Measurements from ENCODE around the gene CPEB3.
"Not testable (repeated sequence)": the region's sequence is repeated elsewhere in the genome, so short reads cannot be mapped to it uniquely, and the experiment has no call there.

CPEB3 gene

DNA sequence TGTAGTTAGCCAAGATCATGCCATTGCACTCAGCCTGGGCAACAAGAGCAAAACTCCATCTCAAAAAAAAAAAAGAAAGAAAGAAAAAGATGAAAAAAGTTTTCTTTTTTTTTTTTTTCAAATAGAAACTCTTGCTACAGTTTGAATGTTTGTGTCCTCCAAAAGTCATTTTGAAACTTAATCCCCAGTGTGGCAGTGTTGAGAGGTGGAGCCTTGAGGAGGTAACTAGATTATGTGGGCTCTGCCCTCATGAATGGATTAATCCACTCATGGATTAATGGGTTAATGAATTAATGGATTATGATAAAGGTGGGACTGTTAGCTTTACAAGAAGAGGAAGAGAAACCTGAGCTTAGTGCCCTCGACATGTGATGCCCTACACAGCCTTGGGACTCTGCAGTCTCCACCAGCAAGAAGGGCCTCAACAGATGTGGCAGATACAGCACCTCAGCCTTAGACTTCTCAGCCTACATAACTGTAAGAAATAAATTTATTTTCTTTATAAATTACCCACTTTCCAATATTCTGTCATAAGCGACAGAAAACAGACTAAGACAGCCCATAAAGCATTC, 25.1 kb downstream of the CPEB3 start:
- no peak for DNase-seq

DNA sequence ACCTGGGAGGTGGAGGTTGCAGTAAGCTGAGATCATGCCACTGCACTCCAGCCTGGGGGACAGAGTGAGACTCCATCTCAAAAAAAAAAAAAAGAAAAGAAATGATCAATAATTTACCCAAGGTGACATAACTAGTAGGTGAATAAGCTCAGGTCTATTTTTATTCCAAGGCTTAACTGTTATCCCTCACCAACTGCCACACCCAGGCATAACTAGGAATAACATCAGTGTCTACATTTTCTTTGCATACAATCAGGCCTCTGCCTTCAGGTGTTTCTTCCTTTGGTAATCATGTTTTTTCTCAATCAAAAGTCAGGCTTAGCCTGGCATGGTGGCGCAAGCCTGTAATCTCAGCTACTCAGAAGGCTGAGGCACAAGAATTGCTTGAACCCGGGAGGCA, 26.6 kb downstream of the CPEB3 start:
- no peak for DNase-seq

DNA sequence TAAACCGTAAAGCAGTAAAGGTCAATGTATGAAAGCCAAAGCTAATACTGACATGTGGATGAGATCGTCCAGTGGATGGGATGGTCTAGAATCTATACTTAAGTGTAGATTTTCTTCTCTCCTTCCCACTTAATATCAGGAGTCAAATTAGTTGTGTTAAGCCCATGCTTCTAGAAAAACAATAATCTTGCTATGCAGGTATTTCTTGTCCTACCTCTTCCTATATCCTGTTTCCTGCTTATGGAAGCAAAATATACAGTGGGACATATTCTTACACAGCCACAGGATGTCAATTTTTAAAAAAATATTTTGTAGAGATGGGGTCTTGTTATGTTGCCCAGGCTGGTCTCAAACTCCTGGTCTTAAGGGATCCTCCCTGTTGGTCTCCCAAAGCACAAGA, 27.5 kb downstream of the CPEB3 start:
- no peak for DNase-seq

DNA sequence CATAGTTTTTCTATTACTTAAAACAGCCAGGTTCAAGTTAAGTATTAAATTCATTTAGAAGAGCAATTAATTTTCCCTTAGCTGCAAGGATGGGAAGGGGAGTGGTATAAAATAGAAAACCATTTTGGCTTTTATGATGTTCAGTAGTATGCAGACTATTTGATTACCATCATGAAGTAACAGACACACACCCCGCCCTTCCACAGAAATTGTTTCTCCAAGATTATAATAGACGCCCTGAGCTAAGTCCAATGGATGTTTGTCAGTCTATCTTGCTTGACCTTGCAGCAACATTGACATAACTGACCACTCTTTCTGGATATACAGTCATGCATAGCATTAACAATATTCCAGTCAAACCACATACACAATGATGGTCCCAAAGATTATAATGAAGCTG, 42.3 kb downstream of the CPEB3 start:
- no peak for DNase-seq

DNA sequence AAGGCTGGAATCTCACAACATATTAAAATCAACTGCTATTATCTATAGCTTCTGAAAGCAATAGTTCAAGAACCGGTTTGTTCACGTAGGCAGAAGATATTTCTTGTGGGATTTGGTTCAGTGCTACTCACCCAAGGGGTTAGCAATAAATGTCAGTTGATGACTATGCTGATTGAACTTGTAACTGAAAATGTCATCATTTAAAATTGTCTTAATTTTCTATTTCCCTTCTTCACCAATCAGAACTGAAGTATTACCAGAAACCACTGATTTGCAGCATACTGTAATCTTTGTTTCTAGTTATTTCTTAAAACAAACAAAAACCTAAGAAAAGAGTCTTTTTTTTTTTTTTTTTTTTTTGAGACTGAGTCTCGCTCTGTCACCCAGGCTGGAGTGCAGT, 46.1 kb downstream of the CPEB3 start:
- no peak for DNase-seq

DNA sequence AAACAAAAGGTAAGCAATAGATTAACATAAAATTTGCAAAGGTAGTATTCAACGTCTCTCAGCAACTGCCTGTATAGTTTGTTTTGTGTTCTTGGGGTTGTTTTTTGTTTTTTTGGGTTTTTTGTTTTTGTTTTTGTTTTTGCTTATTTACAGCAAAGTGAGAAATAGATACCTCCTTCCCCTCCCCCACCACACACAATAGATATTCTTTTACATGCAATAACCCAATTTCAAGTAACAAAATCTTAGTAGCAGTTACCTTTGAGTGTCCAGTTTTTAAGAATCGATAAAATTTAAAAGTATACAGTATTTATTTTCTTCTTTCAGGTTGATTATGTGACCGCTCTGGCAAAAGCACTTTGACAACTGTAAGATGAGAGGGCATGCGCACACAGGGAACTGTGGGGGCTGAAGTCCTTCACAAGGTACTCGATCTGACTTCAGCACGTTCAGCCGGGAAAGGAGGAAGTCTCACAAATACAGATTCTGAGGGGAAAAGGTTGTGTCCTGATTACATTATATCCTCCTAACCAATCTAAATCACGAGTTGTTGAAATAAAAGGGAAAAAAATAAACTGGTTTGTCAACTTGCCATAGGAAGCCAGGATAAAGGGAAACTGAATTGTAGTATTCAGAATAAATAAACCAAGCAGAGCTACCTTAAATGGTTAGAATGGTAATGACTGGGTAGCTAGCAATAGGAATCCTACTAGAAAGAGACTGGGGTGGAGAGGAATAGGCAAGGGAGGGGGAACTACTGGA, 47.8 kb downstream of the CPEB3 start:
- peak; percentile 65 for DNase-seq

DNA sequence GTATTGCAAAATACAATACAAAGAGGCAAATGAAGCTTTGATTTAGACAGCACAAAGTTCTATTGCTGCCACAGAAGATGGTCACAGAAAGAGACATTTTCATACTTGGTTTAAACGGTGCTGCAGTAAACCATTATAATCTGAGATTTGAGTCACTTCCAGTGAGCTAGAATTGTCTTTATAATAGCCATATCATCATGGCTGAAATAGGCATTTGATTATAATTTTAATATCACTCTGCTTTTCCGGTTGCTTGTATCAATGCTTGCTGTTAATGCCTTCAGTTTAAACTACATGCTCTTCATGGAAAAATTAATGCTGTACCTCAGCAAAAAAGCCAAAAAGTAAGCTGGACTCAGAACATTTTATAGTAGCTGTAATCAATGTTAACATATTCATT, 48.5 kb downstream of the CPEB3 start:
- no peak for DNase-seq

DNA sequence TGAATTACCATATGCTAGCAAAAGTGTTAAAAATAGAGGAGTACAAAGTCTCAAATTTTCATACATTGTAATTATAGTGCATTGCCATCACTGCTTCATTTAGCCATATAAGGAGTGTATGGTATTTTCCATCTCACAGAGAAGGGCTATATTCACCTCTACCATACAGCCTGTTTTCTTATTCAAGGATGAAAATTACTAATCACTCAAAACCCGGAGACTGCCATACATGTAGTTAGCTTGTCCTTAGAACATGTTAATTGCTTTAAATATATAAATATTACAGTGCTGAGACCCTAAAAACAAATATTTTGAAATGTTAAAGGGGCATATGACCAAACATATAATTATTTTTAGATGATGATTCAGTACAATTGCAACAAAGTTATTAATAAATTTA, 49.4 kb downstream of the CPEB3 start:
- no peak for DNase-seq

DNA sequence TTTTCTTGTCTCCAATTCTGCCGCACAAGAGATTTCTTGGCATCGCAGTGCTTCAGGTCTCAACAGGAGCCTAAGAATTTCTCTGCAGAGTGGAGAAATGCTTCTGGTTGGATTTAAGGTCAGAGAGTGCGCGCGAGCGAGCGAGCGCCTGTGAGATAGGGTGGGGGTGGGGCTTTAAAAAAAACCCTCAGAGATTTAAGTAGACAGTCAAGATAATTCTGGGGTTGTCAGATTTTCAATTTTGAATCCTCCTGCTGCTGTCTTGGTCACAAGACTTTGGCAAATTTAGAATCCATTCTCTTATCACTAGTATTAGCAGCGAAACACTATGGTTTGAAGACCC, 49.7 kb downstream of the CPEB3 start:
- no peak for DNase-seq

DNA sequence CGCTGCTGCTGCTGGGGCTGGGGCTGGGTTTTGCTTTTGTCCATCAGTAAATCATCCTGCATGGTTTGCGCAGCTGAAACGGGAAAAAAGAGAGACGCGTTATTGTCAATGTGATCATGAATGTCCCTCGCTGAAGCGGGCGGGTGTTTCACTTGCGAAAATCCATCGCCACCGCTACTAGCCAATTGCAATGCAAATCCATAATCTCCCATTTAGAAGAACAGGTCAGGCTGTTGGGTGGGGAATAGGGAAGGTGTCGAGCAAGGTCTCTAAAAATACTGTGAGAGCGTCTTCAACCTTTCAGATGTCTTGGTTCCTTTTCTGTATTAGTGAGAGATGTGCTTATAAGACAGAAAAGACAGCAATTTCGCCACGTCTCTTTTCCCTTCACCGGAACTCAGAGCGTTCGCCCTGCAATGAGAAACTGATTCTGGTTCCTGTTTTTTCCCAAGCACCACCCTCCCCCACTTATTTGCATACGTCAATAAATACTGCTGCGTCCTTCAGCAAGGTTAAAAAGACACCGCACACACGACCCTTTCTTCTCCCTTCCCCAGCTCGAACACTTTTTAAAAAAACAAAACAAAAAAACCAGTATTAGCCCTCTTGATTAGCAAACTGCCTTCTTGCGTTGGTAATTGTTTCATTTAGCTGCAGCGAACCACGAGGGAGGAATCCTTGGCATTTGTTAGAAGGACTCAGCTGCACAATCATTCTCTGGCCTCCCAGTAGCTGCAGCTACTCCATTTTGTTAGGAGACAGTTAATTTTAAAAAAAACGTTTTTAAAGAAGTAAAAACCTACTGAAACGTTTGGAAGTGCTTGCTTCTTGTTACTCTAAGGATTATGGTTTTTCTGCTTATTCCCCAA, 50.4 kb downstream of the CPEB3 start:
- peak; percentile 60 for DNase-seq

DNA sequence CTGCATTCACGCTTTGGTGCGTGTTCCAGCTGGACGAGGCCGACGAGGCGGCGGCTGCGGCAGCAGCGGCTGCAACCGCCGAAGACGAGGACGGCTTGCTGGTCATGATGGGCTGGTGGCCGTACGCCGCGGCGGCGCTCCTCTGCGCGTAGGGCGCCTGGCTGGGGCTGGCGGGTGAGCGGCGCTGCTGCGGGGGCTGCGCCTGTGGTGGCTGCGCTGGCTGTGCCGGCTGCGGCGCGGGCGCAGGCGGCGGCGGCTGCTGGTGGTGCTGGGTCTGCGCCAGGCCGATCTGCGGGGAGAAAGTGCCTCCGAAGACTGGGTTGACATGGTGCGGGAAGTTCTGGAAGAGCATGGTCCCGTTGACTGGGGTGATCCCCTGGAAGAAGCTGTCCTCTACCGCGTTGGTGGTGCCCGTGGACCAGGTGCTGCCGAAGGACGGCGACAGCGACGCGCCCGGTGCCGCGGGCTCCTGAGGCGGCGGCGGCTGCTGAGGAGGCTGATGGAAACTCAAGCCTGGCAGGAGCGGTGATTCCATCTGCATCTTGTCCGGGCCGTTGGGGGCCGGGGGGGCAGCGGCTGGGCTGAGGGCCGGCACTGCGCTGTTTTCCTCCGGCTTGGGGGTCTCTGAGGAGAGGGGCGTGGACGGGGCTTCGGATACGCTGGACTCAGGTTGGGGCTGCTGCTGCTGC, 51.1 kb downstream of the CPEB3 start:
- peak; percentile 25 for DNase-seq

DNA sequence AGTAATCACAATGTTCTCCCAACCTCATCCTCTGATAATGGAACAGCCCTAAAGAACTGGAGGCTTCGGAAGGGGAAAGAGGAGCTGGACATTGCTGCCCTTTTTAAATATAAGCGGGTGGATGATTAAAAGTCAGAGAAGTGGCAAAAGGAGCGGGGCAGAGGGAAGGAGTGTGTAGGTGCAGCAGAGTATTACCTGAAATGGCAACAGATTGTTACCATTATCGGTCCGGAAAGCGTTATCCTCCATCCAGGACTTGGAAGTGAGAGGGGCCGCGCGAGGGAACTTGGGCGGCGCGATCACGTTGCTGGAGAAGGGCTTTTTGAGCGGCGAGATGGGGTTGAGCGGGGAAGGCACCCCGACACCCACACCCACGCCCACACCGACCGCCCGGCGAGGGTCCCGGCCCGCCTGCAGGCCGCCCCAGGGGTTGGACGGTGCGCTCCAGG, 51.7 kb downstream of the CPEB3 start:
- no peak for DNase-seq

DNA sequence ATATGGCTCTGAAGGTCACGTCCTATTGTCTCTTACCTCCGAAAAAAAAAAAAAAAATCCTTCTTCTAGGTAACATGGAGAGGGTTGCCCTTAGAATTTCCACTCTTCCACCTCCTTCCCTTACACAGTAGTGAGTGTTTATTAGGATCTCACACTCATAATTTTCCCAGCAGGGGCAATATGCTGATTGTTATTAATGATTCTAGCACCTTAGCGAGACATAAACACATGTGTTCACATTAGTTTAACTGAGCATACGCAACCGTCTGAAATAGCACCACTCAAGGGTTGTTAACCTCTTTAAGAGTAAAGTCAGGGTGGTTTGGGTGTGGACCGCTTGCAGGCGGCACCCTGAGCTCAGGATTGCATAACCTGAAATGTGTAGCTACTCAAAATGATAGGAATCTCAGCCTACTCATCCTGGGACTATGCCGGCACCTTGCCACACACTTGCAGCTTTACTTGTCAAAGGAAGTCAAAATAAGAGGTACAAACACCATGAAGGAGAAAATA, 52.2 kb downstream of the CPEB3 start:
- peak; percentile 80 for DNase-seq

DNA sequence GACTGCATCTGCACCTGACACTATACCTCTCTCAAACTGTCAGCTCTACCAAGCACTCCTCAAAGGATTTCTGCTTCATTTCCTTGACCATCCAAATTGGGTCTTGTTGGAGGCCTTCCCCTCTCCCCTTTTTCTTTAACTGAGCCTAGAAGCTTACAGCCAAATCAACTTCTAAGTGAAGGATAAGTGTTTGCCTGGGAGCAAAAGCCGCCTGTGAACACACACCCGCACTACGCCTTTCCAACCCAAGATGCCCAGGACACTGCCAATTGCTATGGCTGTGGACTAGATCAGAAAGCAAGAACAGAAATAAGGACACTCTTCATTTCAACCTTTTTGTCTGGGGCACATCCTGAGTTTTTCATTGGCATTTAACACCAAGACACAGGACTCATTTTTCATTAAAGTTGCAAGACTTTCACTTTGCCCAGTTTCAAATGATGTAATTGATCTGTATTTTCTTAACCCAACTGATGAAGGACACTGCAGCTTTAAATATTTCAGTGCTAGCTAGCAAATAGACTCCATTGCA, 52.8 kb downstream of the CPEB3 start:
- DNase-seq: no peak

DNA sequence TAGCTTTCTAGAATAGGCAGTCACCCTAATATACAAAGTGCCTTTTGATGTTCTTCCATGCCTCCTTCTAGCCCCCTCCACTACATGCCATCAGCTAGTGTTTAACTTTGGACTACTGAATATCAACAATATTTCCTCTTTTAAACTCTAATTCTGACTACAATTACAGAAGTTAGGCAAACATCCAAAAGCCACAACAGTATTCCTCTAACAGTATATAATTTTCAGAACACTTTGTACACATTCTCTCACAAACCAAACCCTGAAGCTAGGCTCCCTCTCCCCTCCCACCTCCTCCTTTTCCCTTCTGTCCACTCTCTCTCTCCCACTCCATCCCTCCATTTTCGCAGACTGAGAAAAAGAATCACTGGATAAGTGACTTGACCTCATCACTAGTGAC, 59.7 kb downstream of the CPEB3 start:
- no peak for DNase-seq

DNA sequence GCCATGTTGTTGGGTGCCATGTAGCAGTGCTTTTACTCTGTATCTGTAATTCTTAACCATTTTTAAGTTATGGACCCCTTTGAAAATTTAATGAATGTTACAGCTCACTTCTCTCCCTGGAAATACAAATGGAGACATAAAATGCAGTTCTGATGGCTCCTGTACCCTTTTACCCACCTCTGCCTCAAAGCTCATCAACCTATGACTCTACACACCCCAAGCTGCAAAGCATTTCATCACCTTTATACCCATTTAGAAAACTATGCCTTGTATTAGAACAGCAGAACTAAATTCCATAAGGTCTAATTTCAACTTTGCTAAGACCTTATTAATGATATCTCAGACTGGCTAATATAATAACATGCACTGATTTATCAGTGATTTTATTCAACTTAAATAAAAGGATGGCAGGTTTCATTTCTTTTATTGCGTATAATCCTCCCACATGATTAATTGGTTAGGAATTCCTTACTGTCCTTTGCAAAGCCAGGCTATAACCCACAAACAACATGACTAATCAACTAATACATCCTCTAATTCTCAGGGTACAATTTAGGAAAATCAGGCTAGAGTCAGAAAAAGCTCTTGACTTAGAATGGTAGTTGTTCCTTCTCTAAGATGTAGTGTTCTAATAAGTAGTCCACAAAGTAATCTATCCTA, 68.1 kb downstream of the CPEB3 start:
- DNase-seq: peak; percentile 87

DNA sequence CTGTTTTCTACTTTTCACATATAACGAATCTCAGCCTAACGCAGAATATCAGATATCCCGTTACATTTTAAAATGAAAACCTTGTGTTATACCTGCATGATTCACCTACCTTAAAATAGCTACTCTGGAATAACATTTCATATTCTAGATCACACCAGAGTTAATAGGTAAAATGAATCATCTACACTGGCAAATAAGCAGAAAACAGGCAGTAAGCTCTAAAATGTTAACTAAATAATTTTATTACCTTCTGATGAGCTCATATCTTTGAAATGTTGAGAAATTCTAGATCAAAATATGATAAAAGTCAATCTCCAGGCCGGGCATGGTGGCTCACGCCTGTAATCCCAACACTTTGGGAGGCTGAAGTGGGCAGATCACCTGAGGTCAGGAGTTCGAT, 71.3 kb downstream of the CPEB3 start:
- no peak for DNase-seq

DNA sequence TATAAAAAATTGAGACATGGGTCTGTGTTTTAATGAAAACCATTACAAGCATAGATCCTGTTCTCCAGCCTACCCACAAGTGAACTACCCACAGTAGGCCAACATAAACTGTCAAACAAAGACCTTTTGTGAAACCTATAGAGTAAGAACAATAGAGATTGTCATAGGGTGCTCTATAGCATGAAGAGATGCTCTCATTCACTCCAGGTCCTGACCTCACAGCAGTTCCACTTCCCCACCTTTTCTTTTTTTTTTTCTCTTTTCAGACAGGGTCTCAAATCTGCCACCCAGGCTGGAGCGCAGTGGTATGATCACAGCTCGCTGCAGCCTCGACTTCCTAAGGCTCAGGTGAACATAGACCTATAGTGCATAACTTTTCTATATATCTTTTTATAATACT, 72.3 kb downstream of the CPEB3 start:
- no peak for DNase-seq

DNA sequence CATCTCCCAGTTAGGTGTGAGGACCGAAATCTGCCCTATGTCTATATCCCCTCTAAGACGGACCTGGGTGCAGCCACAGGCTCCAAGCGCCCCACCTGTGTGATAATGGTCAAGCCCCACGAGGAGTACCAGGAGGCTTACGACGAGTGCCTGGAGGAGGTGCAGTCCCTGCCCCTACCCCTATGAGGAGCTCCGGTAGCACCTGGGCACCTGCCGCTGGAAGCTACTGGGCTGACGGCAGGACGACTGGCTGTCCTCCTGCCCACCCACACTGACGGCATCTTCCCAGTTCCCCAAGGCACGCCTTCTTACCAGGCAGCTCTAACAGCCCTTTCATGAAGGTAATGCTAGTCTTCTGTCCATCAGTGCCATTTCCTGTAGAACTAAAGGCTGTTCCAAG, 74.3 kb downstream of the CPEB3 start:
- not testable (repeated sequence) for DNase-seq

DNA sequence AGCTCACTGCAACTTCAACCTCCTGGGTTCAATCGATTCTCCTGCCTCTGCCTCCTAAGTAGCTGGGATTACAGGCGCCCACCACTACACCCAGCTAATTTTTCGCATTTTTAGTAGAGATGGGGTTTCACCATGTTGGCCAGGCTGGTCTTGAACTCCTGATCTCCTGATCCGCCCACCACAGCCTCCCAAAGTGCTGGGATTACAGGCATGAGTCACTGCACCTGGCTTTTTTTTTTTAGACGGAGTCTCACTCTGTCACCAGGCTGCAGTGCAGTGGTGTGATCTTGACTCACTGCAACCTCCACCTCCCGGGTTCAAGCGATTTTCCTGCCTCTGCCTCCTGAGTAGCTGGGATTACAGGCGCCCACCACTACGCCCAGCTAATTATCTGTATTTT, 75.7 kb downstream of the CPEB3 start:
- DNase-seq: not testable (repeated sequence)

DNA sequence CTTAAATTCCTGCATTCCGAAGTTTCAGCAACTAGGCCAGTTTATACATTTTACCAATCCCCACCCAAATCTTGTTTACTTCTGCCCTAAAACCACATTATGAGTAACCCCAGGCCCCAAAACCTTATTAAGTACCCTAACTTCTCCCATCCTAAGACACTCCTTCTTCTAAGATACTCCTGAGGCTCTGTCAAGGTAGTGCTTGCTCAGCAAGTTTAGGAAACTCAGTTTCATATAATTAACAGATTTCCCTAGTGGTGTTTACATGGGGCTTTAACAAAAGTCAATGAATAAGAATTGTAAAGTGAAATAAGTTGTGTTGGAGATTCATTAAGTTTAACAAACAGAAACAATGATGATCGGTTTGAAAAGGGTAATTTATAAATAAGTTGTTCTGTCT, 77.8 kb downstream of the CPEB3 start:
- DNase-seq: no peak

DNA sequence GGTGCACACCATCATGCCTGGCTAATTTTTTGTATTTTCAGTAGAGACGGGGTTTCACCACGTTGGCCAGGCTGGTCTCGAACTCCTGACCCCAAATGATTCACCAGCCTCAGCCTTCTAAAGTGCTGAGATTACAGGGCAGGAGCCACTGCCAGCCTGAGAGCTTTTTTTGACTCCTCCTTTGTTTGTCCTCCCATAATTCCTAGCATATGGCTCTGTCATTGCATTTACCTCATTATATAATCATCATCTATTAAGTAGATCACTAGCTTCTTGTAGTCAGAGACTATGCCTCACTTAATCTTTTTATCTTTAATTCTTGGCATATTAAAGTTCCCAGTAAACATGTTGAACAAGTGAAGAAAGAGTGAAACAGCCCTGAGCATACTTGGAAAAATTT, 82.1 kb downstream of the CPEB3 start:
- DNase-seq: peak; percentile 25

All from HCEC 1CT (cell line).